Fibroblast of pulmonary artery (primary cell): ENCODE data around the gene PTPRC.

Source experiments
- DNase-seq: peaks from one replicate; pipeline ENCODE4 v3.0.0-alpha.2; 2010; ENCODE audit warnings: low read depth
- H3K4me3 ChIP-seq: replicated peaks from 2 replicates; pipeline ENCODE4 v1.5.1; 2011; ENCODE audit warnings: low read depth, mild to moderate bottlenecking, control low read depth, low read length, moderate library complexity
- TF ChIP-seq, protein P1 (sequence below): IDR thresholded peaks from 2 replicates; pipeline ENCODE4 v1.5.1; 2011; ENCODE audit warnings: mild to moderate bottlenecking, control low read depth, low read length, inconsistent platforms; ENCODE audit errors: missing control alignments

The PTPRC gene

DNA sequence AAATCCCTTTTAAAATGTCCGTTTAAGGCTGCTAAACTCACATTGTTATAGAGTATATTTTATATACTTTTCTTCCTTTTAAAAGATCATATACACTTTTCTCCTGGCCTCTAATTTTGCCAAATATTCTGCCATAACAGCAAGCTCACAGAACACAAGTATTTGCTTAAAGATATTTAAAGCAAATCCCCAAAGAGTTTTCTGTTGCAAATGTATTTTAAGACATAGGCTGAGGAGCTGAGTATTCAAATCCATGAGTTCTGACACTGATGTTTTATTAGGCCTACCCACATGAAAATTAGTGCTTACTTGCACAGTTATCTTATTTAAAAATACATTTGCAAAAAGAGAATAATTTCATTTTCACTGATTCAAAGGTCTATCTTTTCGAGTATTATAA is 1.7 kb upstream of the PTPRC start:
- no peak overlapping the region for H3K4me3 ChIP-seq

GRCh38 chr1:198637916-198638437 is 863 bp upstream of the PTPRC start:
- H3K4me3 ChIP-seq = no peak overlapping the region
- TF ChIP-seq, protein P1, sequence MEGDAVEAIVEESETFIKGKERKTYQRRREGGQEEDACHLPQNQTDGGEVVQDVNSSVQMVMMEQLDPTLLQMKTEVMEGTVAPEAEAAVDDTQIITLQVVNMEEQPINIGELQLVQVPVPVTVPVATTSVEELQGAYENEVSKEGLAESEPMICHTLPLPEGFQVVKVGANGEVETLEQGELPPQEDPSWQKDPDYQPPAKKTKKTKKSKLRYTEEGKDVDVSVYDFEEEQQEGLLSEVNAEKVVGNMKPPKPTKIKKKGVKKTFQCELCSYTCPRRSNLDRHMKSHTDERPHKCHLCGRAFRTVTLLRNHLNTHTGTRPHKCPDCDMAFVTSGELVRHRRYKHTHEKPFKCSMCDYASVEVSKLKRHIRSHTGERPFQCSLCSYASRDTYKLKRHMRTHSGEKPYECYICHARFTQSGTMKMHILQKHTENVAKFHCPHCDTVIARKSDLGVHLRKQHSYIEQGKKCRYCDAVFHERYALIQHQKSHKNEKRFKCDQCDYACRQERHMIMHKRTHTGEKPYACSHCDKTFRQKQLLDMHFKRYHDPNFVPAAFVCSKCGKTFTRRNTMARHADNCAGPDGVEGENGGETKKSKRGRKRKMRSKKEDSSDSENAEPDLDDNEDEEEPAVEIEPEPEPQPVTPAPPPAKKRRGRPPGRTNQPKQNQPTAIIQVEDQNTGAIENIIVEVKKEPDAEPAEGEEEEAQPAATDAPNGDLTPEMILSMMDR = no peak
- DNase-seq = no peak

More for the DNA sequence above, 1.7 kb upstream of the PTPRC start:
- no peak for DNase-seq
- TF ChIP-seq, protein P1 = no peak

GRCh38 chr1:198638441-198638840 is 399 bp upstream of the PTPRC start:
- no peak overlapping the region for H3K4me3 ChIP-seq

DNA sequence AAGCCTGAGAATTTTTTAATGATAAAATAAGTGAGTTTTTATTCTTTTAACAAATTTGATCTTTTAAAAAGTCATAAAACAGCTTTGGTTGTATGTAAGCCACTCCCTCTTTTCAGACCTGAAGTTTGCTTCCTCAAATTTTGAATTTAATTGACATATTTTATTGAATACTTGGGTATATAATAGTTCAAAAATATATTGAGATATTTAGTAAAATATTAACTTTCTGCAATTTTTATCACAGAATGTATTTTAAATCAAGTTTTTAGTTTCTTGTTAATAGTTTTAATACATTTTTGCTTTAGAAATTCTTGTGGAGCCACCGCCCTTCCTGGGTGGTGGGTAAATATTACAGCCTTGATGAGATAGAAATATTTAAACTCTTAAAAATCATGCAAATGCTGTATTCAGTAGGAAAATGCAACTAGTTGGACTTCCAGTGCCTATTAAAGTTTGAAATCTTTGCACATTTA is 867 bp downstream of the PTPRC start:
- no peak overlapping the region for H3K4me3 ChIP-seq
- no peak for DNase-seq
- TF ChIP-seq, protein P1 = no peak

More at GRCh38 chr1:198638441-198638840, 399 bp upstream of the PTPRC start:
- no peak for DNase-seq
- TF ChIP-seq, protein P1 = no peak

GRCh38 chr1:198640174-198640573 is 1.3 kb downstream of the PTPRC start:
- TF ChIP-seq, protein P1 = no peak
- no peak for DNase-seq
- H3K4me3 ChIP-seq = no peak overlapping the region

DNA sequence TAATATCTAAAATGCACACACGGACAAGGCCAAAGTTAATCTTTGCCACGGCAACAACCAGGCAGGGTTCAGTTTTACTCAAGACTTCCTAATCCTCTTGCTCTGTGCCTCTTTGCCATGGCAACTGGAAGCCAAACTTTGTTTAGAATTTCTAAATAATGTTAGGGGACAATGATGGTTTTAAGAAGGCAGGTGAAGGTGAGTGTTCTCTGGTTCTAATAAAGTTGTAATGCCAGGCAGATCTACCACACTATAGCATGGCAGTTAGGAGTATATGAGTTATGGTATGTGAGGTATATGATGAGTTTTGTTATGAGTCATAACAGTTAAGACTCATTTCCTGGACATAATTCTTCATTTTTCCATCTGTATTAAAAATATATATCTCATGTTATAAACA is 2.7 kb downstream of the PTPRC start:
- TF ChIP-seq, protein P1 = no peak
- DNase-seq = no peak
- H3K4me3 ChIP-seq = no peak overlapping the region
